Activated CD4-positive, alpha-beta T cell treated with anti-CD3 and anti-CD28 coated beads, Interleukin-2, amount 50 U/mL, for 1 hour (primary cell): ENCODE data around the gene PACRG.

Source experiments
- DNase-seq: peaks from one replicate; pipeline ENCODE4 v3.0.0-alpha.2; 2020

Gene PACRG

DNA sequence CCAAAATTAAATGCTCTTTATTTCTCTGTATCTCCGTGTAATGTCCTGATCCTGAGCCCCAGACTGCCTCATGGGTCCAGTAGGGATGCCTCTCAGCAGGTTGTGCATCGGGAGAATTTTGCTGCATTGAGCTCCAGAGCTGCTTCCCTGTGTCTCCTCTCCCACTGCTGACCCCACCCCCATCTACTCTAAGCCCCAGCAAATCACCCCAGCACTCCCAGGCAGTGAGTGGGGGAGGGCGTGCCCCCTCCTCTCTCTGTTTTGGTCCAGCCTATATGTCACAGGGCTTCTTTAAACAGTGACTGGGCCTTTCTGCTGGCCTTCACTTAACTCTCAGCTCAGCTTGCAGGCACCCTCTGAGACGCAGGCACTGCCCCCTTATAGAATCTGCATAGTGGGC lies 458.0 kb downstream of the PACRG start:
- DNase-seq = no peak

DNA sequence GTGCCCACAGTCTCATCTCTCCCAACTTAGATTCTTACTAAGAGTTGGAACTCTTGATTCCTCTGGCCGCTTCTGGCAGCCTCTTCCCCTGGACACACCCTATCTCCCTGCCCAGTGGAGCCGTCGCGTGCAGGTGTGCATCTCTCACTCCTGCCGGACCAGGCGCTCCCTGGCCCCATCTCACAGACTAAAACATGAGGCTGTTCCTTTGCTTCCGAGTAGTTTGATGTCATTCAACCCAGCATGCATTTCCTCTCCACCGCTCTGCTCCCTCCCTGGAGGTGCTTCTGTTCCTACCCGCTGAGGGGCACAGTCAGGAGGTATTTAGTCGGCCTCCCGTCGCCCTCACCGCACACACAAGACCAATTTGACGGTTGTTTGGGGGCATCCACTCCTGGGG lies 458.8 kb downstream of the PACRG start:
- no peak for DNase-seq

DNA sequence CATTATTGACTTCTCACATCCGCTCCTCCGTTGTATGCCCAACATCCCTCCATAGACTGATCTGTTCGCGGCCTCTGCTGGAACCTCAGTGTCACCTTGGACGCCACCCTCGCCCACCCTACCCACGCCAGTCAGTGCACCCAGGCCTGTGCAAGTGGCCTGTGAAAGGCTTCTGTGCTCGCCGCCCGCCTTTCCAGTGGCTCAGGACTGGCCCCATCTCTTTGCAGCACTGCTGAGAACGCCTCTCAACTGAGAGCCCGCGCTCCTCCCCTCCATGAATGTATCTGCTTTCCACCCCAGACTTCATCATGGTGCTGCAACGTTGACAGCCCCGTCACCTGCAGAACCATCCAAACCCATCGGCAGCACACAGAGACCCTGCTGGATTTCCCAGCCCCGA lies 459.4 kb downstream of the PACRG start:
- no peak for DNase-seq

DNA sequence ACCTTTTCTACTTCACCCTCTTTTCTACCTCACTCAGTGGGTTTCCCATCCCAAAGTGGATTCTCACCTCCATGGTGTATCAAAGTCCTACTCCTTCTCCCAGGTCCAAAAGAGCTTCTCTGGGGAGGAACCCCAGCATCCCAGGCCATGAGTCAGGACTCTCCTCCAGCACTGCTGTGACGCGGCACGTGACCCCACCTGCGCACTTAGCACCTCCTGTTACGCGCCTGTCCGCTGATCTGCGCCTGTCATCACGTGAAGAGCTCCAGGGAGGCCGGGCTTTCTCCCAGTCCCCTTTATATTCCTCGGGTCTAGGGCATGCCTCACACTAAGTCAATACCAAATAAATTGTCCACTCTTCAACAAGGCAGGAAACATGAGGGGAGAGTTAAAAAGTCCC lies 459.8 kb downstream of the PACRG start:
- DNase-seq = no peak

DNA sequence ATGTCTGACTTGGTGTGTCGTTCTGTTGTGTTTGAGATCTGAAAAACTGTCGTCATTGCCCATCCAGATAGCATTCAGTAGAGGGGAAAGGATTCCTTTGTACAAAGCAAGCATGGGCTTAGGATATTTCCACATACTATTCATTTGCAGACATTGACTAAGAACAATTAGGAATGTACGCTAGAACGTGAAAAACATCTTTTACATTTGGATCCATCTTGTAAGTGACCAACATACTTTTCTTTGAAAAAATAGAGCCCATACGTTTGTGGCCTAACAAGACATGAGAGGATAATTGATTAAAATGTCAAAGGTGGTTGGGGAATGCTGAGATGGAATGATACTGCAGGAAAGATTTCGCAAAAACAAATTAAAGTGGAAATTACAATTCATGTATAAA lies 461.0 kb downstream of the PACRG start:
- DNase-seq = no peak

DNA sequence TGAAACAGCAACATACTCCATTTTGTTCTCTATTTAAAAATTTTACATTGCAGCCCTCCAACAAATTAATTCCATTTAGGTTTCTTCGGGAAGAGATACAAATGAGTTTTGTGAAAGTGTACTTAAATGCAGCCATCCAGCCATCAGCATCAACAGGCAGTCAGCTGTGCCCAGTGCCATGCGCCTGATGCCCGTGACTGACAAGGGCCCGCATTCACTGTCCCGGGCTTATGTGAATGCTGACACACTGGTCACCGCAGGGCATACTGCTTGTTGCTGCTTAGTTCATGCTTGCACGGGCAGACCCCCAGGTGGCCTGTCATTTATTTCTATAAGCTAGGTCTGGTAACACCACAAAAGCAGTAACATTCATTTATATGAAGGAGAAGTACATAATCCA lies 461.8 kb downstream of the PACRG start:
- DNase-seq = no peak

DNA sequence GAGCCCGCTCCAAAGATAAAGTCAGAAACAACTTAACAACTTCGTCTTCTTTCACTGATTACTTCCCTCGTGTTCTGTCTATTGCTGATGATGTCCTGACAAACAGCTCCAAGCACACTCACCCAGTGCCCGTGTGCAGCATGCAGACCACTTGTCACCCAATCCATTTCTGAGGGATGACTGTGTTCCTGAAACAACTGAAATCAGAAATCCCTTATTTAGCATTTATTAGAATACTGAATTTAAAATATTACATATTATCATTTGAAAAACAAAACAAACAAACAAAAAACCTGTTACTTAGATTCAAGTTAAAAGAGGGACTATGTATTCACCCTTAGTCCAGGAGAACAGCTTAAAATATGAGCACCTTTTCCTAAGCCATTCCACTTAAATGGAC lies 463.0 kb downstream of the PACRG start:
- DNase-seq = no peak

DNA sequence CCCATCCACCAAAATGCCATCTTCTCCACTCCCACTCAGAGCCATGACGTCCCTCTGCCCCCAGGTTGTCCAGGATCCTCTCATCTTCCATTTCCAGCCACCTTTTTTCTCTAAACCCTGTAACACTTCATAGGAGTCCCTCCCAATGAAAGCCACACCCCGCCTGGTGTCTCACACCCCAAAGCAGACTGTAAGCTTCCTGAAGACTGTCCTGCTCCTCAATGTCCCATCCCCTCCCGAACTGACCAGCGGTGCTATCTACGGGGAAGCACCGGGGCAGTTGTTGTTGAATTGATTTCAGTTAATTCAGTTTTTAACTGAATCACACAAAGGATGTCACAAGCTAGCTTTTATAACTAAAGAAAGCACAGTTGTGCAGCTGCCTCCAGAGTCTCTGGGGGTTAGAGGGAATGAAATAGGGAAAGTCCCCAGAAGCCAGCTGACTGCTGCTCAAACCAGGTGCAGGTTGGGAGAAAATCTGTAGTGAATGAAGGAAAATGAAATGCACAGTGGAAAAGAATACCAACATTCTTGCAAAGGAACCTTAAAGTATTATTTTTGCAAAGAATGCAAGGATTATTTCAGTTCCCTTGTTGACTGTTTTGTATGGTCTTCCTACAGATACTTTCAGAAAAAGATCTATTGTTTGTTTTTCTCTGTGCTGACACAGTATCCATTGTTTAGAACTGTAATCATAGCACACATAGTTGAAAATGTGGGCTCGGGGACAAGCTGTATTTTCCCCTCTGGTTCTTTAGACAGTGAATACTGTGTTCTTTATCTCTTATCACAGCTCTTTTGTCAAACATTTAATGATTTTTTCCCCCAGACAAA lies 464.1 kb downstream of the PACRG start:
- no peak for DNase-seq

DNA sequence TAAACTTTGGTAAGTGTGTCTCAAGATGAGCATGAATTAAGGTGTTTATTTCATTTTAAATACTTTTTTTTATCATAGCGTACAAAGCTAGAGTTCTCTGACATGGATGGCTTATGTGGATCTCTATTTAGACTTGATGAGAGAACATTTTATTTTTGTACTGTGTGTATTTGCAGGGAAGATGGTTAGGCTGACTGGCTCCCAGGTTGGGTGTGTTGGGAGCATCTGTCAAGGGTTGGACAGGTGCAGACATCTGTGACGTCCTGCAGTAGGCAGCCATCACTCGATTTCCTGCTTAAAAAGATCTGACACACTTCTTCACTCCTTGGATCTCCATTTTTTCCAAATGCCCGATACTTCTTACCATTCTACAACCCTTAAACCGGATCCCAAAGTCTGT lies 464.8 kb downstream of the PACRG start:
- no peak for DNase-seq

DNA sequence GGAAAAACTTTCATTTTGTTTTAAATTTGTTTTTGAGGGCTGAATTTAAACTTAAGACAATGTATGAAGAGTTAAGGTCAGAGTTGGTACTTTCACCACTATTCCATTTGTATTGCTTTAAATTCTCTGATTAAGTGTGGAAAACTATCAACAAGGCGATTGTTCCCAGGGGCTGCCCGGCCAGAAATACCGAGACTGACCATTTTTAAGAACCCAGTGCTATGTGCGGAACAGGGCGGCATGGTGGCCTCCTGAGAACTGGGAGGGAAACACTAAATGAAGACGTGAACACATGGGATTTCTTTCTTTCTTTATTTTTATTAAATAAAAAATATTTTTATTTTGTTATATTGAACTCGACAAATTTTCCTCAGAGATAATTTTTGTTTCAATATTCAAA lies 465.6 kb downstream of the PACRG start:
- DNase-seq = no peak

DNA sequence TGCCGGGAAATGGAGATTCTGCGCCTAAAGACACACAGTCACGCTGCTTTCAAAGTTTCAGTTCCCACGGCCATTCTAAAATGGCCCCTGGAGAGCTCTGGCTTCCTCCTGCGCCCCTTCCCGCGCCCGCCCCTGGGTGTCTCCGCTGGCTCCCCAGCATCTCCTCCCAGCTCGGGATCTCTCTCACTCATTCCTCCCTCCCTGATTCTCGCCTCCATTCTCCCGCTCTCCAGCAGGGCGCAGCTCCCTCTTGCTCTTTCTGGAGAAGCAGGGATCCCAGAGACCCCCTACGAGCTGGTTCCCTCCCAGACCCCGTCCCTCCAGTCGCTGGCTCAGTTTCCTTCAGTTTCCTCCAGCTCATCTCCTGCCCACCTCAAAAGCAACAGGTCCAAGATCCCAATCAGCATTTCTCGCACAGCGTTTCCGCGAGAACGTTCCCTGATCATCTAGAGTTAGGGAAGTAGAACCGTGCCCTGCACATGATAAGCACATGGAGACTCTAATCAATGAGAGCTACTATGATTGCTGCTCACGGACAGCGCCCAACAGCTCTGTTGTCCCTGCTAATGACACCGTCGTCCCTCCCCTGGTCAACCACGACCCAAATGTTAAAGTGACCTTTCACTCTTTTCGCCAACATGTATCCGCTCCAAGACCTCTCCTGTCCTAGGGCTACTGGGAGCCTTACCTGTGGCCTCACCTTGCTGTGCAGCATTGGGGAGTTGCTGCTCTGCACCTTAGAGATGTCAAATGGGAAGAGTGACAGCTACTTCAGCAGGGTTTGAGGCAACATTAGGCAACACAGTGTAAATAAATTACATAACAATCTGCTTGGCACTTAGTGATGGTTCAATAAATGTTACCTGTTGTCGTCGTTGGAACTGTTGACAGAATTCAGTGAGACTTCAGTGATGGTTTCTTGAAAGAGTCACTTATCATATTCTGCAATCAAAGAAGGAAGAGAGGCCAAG lies 468.2 kb downstream of the PACRG start:
- no peak for DNase-seq

DNA sequence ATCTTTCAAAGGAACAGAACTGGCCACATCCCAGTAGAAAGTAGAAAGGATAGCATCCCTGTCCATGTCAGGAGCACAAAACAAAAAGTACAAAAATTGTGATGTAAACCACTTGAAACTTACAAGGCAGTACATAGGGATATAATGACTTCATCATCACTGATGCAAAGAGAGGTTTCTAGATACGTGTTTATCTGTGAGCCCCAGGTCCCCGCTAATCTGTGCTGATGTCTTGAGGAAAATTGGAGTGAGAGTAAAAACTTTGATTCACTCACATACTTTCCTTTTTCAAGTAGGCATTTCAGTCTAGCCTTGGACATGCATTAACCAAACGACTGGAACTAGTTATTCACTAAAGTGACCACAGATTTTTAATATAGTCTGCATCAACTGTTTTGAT lies 470.1 kb downstream of the PACRG start:
- no peak for DNase-seq

DNA sequence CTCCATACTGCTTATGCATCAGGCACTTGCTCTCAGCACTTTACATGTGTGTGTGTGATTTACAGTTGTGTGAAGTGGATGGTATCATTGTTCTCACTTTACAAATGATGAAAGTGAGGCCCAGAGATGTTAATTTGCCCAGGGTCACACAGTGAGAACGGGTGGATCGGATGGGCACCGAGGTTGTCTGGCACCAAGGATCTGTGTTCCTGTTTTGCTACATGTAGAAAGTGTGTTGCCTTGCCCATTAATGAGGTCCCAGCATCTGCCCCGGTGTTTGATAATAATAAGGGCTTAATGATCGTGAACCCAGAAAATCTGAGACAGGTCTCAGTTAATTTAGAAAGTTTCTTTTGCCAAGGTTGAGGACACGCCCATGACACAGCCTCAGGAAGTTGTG lies 470.6 kb downstream of the PACRG start:
- DNase-seq = no peak

DNA sequence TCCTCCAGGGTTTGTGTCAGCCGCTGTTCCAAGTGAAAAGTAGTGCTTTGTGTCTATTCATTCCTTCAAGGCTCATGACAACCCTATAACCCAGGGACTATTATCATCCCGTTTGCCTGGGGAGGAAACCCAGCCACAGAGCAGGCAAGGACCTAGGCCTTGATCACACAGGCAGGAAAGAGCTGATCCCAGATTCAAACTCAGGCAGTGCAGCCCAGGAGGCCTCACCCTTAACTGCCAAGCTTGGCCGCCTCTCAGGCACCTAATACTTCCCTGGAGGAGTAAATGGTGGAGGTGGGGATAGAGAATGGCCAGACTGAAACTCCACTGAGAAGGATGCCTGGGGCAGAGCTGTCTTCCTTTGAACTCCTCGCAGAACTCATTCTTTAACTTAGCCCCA lies 471.6 kb downstream of the PACRG start:
- DNase-seq = no peak

DNA sequence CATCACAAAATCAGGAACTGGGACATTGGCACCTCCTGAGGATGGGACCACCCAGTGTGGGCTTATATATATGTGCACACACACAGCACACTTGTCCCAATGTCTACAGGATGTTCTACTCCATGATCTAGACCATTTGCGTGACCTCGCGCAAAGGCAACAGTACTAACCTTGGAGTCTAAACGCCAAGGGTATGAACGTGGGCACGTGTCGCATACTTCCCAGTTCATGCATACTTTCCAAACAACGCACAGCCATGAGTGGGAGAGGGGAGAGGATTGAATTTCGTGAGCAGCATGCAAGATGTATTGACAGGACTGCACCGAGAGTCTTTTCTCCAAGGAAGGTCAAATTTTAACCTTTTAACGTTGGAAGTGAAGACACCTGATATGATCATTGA lies 472.5 kb downstream of the PACRG start:
- DNase-seq = no peak

DNA sequence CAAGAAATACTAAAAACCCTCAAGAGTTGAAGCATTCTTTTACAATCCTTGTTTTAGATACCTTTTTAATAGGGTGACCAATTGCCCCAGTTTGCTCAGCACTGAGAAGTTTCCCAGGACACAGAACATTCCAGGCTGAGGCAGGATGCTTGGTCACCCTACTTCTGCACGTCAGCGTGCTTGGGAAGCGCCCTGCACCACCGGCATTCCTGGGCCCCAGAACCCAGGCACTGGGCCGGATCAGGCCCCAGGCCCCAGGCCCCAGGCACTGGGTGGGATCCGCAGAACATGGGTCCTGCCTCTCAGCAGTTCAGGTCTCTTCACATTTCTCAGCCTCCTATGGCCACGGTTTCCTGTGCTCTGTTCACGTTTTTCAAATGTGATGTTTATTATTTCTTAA lies 472.9 kb downstream of the PACRG start:
- no peak for DNase-seq

DNA sequence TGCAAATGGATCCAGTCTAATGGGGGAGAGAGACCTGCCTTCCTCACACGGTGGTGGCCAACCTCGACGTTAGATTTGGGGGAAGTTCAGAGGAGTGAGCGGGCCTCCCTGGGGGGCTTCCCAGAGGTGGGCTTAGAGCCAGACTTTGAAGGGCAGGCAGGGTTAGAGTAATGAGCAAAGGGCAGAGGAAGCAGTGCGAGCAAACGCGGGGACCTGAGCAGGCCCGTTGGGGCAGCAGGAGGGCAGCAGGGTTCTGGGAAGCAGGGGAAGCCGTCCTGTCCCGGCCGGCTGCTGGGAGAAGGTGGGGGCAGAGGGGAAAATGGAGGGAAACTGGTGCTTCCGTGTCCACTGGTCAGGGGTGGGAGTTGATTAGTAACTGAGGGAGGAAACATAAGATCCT lies 474.1 kb downstream of the PACRG start:
- no peak for DNase-seq

DNA sequence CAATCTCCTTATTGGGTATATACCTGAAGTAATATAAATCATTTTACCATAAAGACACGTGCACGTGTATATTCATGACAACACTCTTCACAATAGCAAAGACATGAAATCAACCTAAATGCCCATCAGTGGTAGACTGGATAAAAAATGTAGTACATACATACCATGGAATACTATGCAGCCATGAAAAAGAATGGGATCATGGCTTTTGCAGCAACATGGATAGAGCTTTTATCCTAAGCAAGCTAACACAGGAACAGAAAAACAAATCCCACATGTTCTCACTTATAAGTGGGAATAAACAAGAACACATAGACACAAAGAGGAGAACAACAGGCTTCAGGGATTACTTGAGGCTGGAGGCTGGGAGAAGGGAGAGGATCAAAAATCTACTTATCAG lies 478.4 kb downstream of the PACRG start:
- no peak for DNase-seq

DNA sequence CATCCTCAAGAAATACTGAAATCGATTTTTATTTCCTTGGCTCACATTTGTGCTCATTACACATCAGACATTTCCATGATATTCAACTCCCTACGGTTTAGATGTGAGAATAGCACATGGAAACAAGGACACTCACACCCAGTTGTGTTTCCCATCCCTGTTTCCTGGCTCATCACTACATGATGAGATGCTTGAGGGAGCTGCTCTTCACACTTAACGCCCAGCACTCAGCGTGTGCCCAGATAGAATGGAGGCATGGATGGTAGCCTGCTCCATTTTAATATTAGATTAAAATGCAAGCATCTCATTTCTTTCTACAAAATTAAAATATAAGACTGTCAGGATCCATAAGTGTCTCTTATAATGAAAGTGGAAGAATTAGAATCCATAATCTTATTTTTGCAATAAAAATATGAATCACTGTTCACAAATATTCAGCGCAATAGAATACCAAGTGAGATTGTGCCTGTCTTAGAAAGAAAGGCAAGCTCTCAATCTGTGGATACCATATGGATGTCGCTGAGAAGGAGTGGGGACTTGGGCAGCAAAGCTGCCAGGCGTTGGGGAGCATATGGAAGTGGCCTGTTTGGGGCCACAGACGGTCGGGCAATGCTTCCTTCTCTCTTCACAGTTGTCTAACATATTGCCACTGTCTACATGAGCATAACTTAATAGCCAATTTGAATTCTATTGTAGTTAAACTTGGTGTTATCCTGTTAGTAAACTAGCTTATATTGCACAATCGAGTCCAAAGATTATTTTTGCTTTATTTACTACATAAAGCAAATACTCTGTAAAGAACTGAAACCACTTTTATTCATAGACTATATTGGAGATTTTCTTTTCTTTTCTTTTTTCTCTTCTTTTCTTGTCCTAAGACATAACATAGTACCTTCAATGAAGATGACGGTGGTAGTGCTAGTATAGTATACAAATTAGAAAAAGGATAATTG lies 479.9 kb downstream of the PACRG start:
- DNase-seq = no peak

DNA sequence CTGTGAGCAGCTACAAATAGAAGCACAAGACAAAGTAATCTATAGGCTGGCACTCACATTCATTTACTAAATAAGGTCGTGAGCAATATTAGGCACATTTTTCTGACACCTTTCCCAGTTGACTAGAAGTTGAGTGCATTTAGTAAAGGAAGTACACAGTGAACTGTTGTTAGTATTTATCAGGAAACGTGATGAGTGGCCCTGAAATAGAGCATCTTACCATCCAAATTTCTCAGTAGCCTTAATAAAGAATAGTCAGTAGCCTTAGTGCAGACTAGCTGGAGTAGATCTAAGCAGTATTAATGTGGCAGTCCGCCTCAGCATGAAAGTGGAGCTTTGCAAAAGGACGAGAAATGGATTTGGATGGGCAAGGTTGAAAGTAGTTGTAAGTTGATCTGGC lies 481.2 kb downstream of the PACRG start:
- DNase-seq = no peak

DNA sequence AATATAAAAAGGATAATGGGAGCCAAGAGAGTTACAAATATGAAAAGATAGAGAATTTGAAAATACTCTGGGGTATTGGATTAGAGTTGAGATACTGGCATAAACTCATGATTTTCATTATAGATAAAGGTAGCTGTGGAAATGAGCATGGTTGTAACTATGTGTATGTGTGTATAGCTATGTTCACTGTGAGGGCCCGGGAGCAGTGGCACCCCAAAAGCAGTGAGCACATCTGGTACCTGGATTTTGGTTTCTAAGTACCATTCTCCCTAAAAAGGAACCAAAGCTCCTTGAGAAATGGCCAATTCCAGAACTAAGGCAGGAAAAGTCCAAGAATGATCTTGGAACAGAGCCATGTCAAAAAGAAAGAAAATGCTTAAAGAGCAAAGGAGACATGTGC lies 484.3 kb downstream of the PACRG start:
- DNase-seq = no peak

DNA sequence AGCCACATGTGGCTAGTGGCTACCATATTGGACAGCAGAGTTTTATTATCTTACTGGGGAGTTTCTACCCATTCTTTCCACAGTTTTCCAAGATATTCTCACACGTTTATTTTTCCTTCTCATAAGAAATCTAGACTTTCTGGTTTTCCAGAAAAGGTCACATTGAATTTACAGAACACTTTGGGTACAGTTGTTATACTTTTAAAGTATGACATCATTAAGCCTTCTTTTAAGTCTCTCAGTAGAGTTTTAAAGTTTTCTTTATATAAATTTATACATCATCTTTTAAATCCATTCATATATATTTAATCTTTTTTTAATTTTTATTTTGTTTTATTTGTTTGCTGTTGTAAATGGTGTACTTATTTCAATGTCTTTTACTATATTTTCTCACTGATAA lies 486.5 kb downstream of the PACRG start:
- DNase-seq = no peak

DNA sequence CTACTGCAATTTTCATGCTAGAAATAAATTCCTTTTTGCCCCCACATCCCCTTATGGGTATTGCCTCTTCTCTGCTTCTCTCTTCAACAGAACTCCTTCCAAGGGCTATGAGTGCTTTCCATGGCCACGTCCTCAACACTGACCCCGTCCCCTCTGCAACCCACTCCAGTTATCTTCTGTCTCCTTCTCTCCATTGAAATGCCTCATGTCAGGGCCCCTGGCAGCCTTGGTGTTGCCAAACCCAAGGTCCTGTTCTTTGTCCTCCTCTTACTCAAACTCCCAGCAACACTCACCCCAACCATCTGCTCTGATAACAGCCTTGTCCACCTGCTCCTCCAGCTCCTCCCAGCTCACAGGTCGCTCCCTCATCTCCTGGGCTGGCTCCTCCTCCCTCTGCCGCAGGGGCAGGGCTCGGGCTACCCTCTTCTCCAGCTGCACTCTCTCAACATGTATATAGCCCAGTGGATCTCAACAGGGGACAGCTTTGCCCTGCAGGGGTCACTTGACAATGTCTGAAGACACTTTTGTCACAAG lies 490.7 kb downstream of the PACRG start:
- DNase-seq = no peak
